Activated effector memory CD4-positive, alpha-beta T cell treated with anti-CD3 and anti-CD28 coated beads, Interleukin-2, amount 50 U/mL, for 16 hours (primary cell): ENCODE measurements around the gene JADE2.
"Not testable (repeated sequence)": the region's sequence is repeated elsewhere in the genome, so short reads cannot be mapped to it uniquely, and the experiment has no call there.

Experiments used
- DNase-seq: peaks from one replicate; pipeline ENCODE4 v3.0.0-alpha.2; 2020

The JADE2 gene

DNA sequence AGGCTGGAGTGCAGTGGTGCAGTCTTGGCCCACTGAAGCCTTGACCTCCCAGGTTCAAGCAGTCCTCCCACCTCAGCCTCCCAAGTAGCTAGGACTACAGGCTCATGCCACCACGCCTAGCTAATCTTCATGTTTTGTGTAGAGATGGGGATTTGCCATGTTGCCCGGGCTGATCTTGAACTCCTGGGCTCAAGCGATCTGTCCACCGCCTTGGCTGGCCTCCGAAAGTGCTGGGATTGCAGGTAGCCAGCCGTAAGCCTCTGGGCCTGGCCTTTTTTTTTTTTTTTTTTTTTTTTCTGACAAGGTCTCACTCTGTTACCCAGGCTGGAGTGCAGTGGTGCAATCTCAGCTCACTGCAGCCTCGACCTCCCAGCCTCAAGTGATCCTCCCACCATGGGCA lies 27.2 kb downstream of the JADE2 start:
- DNase-seq = not testable (repeated sequence)

GRCh38 chr5:134553821-134554267 lies 28.4 kb downstream of the JADE2 start:
- DNase-seq = no peak

- peak; percentile 85 for DNase-seq
These were observed 29.1 kb downstream of the JADE2 start for GRCh38 chr5:134554319-134555222.

DNA sequence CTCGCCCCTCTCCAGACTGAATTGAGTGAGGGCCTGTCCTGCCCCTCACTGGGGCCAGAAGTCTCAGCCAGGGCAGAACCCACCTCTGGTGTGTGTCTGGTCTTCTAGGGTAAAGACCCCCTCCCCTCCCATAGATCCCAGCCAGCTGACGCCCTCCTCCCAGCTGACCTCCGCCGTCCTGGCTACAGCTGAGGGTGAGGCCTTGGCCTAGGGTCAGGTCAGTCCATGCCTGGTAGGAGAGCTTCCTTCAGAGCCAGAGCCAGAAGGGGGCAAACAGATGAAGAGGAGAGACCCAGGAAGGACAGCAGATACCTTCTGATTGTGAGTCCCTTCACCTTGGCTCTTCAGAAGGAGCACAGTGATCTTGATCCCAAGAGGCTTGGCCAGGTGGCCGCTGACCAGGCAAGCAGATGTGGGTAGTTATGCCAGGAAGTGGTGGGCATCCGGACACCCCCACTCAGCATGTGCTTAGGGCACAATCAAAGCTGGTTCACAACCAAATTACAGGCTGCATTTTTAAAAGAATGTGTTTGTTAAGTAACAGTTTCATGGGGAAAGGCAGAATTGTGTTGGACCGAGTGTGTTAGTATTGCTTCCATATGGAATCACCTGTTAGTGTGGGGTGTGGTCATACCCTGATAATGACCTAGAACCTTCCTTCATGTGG lies 29.9 kb downstream of the JADE2 start:
- peak; percentile 66 for DNase-seq

DNA sequence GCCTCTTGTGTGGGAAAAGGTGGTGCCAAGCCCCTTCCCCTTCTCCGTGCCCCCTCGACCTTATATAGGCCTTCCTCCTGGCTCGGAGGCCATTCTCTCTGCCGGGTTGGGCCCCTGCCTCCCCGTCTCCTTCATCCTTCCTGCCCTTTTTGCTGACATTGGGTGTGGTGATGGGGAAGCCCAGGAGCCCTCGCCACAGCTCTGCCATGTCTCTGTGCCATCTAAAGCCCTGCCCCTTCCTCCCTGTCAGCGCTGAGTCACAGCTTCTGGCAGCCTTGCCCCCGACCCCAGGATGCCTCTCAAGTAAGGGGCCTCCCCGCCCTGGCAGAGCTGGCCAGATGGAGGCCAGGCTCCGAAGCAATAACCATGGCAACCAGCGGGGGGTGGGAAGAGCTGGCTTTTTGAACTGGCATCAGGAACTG lies 30.4 kb downstream of the JADE2 start:
- DNase-seq = peak; percentile 94

DNA sequence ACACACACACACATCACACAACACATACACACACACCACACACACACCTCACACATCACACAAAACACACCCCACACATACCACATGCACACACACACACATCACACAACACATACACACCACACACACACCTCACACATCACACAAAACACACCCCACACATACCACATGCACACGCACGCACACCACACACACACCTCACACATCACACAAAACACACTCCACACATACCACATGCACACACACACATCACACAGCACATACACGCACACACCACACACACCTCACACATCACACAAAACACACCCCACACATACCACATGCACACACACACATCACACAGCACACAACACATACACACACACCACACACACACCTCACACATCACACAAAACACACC lies 31.1 kb downstream of the JADE2 start:
- DNase-seq = not testable (repeated sequence)

GRCh38 chr5:134556994-134557393 lies 31.5 kb downstream of the JADE2 start:
- DNase-seq = no peak

DNA sequence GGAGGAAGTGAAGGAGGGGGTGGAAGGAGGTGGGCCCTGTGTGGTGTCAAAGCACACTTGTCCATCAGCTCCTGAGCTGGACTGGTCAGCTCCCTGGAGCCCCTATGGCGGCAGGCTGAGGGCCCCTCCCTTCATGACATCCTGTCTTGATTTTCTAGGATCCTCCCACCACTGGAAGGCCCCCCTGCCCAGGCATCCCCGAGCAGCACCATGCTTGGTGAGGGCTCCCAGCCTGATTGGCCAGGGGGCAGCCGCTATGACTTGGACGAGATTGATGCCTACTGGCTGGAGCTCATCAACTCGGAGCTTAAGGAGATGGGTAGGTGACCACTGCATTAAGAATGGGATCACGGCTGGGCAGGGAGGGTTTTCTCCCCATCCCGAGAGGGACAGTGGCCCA lies 34.2 kb downstream of the JADE2 start:
- no peak for DNase-seq

GRCh38 chr5:134560698-134561097 lies 35.2 kb downstream of the JADE2 start:
- DNase-seq = no peak

DNA sequence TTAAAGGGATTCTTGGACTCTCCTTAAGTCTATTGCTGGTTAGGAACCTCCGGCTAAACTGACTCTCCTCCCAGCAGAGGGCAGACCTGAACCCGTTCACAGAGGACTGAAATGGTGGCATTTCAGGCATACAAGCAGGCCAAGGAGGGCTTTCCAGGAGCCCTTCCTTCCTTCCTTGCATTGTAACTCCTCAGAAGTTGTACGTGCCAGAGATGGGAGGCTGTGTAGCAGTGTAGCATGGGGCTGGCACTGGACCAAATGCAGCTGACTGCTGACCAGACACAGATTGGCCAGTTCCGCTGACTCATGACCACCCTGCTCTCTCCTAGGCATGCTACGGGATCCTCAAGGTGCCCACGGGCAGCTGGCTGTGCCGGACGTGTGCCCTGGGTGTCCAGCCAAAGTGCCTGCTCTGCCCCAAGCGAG lies 36.4 kb downstream of the JADE2 start:
- DNase-seq = no peak

GRCh38 chr5:134563221-134563620 lies 37.8 kb downstream of the JADE2 start:
- DNase-seq = no peak

- DNase-seq = no peak
These were observed 38.5 kb downstream of the JADE2 start for GRCh38 chr5:134563962-134564361.

DNA sequence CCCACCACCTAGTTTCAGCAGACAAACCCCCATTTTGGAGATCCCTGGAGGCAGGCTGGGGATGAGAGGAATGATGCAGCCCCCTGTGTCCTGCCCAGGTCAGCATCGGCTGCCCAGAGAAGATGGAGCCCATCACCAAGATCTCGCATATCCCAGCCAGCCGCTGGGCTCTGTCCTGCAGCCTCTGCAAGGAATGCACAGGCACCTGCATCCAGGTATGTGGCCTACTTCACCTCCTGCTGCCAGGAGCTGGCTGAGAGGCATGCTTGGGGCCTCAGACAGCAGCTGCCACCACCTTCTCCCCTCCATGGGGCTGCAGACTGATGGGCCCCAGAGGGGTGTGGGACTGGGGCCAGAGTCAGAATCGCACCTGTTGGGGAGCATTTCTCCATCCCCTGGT lies 38.9 kb downstream of the JADE2 start:
- DNase-seq = no peak

DNA sequence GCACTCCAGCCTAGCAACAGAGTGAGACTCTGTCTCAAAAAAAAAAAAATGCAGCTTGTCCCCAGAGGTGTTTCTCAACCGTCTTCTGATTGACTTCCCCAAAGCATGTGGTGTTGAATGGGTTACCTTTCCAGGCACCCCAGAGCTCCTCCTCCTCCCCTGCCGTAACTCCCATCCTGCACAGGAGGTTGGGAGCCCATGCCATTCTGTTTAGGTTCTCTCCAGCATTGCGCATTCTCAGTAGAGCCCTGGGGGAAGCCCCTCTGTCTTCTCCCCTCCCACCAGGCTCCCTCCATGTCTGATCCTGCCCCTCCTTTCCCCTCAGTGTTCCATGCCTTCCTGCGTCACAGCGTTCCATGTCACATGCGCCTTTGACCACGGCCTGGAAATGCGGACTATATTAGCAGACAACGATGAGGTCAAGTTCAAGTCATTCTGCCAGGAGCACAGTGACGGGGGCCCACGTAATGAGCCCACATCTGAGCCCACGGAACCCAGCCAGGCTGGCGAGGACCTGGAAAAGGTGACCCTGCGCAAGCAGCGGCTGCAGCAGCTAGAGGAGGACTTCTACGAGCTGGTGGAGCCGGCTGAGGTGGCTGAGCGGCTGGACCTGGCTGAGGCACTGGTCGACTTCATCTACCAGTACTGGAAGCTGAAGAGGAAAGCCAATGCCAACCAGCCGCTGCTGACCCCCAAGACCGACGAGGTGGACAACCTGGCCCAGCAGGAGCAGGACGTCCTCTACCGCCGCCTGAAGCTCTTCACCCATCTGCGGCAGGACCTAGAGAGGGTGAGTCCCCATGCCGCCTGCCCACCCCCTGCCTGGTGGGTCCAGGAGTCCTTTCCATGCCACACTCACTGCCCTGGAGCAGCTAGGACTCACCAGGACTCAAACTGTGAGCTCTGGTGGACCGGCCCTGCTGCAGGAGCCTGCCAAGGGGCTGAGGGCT lies 40.6 kb downstream of the JADE2 start:
- no peak for DNase-seq

DNA sequence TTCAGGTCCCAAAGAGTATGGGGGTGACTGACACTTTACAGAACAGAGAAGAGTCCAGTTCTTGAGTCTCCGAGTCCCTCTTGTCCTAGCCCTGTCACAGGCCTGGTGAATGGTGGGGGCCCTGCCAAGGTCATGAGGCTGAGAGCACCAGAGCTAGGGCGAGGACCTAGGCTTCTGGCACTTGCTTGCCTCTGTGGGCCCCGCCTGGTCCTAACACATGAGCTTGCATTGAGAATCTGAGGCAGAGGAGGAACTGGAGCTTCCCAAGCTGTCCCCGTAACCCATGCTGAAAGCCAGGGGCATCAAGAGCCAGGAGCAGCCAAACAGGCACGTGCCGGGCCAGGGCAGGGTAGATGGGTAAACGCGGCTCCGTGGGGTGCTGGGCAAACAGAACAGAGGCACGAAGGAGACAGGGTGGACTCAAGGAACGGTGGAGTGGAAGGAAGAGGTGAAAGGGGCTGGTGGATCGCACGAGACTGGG lies 41.3 kb downstream of the JADE2 start:
- no peak for DNase-seq

DNA sequence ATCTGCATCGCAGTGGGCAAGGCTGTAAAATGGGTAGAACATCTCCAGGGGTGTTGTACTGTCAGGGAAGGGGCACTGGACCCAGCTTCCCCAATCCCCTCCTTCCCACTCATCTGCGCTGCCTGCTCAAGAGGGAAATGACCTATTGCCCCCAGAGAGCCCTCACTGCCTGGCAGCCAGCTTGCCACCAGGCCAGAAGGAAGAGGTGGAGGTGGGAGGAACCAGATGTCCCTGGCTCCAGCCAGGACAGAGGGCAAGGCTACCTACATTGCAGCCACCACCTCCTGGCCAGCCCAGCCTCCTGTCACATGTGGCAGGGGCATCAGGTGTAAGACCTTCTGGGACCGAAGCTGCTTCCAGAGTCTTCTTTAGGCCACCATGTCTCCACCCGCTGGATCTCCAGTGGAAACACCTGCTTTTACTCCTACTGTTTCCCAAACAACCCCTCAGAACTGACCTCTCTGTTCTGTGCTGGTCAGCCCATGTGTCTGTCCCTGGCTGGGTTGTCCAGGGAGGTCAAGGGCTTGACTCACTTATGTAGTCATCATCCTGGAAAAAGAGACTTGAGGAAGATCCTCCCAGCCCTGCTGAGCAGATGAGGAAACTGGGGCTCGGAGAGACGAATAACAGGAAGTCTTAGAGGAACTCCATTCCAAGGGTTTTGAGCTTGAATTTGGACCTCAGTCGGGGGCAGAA lies 42.3 kb downstream of the JADE2 start:
- no peak for DNase-seq

DNA sequence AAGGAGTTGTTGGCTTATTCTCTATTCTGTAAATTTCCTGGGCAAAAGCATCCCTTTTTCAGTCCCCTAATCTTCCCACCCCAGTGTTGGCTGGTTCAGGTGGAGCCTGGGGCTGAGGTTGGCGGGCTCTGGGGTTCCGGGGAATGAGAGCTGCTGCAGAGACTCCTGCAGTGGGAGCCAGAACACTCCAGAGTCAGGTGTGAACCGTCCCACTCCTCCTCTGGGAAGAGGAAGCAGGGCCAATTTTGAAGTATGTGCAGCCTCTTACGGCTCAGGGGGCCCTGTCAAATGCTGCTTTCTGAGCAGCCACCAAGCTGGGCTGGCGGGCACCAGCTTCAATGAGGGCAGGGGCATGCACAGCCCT lies 42.8 kb downstream of the JADE2 start:
- no peak for DNase-seq

- no peak for DNase-seq
These were observed 43.6 kb downstream of the JADE2 start for GRCh38 chr5:134568761-134569695.

DNA sequence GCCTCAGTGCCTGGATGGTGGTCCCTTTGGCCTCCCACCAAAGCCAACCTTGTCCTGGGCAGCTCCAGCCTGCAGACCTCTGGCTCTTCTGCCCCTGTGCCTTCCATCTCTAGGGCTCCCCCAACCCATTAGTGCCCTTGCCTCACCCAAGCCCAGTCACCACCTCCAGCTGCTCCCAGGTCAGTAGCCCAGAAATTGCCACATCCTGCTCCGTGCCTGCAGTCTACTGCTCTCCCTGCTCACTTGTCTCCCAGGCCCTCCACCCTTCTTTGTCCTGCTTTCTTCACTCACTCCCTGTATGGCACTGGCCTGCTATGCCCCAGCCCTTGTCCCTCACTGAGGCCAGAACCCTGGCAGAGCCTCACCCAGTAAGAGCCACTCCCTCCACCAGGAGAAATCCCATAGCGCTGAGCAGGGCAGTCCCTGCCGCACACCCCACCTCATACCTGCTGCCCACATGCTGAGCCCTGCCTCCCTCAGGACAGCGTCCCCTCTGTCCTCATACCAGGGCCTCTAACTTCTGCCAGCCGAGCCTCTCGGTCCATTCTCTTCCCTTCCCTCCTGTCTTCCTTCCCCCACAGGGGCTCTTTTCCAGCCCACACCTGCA lies 44.4 kb downstream of the JADE2 start:
- DNase-seq = no peak

DNA sequence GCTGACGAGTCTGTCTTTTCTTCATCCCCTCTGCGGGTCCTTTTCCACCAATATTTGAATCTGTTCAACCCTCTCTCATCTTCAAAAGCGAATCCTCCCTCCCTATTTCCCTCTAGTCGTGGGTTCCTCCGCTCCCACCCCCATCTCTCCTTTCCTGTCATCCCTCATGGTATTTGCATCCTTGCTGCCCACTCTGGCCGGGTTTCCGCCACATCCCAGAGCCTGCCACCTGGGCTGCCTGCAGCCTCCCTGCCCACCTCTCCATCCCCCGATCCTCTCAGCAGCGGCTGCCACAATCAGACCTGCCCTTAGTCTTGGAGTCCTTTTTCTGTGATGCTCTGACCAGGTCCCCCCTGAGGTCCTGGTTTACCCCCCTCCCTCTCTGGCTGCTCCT lies 44.9 kb downstream of the JADE2 start:
- no peak for DNase-seq

DNA sequence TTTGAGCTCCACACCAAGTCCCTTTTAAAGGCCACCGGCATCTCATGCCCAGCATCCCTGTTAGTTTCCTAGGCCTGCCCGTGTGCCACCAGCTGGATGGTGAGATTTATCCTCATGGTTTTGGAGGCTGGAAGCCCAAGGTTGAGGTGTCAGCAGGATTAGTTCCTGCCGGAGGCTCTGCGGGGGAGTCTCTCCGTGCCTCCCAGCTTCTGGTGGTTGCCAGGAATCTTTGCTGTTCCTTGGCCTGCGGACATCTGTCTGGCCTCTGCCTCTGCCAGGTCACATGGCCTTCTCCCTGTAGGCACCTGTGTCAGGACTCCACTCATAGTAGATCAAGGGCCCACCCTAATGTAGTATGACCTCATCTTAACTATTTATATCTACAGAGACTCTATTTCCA lies 45.4 kb downstream of the JADE2 start:
- no peak for DNase-seq
